A673 (cell line): ENCODE data around the gene MYO1F. TPM values are rescaled to one million over a fixed set of nuclear protein-coding genes. Genes with fewer than 3 reads are reported as not detected.
A peak's percentile ranks its signal among the peaks of the same experiment; 100 is the strongest.

Experiments used
- BruUV-seq: library from RNA; stranded (reverse); fragments of 400-500 nt; replicated peaks from 2 replicates; lab custom pipeline; 2021; lab: Mats Ljungman, UMichigan
- CTCF ChIA-PET: fragments of 300-600 bp; sonication (Branson Sonifier 250); formaldehyde crosslinking; loops from one replicate; lab custom pipeline; 2022; ENCODE audit warnings: antibody characterized with exemption; lab: Charles Lee
- POLR2A ChIA-PET: fragments of 300-600 bp; sonication (Branson Sonifier 250); formaldehyde crosslinking; loops from one replicate; lab custom pipeline; 2022; ENCODE audit warnings: antibody characterized with exemption; ENCODE audit not compliant: low non-redundant PET; lab: Charles Lee
- DNase-seq: peaks from one replicate; pipeline ENCODE4 v3.0.0-alpha.2; 2015; ENCODE audit warnings: low spot score
- H3K27ac ChIP-seq: fragments of 200-600 bp; sonication (generic); 2 replicates; pipeline ENCODE4 v1.5.1; 2016; ENCODE audit warnings: mixed run types, low read depth, mild to moderate bottlenecking, mixed read lengths, antibody characterized with exemption, low read length; ENCODE audit not compliant: poor library complexity, severe bottlenecking
- H3K27me3 ChIP-seq: fragments of 200-600 bp; sonication (generic); replicated peaks from 2 replicates; pipeline ENCODE4 v1.6.1; 2017; ENCODE audit warnings: mixed run types, low read depth, mild to moderate bottlenecking, mixed read lengths, antibody characterized with exemption, low read length; ENCODE audit not compliant: insufficient read depth, poor library complexity
- H3K36me3 ChIP-seq: fragments of 200-600 bp; sonication (generic); 2 replicates; pipeline ENCODE4 v1.6.1; 2016; ENCODE audit warnings: mixed run types, mild to moderate bottlenecking, mixed read lengths, antibody characterized with exemption, low read length; ENCODE audit not compliant: insufficient read depth, poor library complexity, severe bottlenecking
- H3K4me1 ChIP-seq: fragments of 200-600 bp; sonication (generic); 2 replicates; pipeline ENCODE4 v1.6.1; 2017; ENCODE audit warnings: mixed run types, mild to moderate bottlenecking, mixed read lengths, antibody characterized with exemption, low read length; ENCODE audit not compliant: insufficient read depth, poor library complexity, severe bottlenecking
- H3K4me3 ChIP-seq: fragments of 200-600 bp; sonication (generic); 2 replicates; pipeline ENCODE4 v1.5.1; 2016; ENCODE audit warnings: low read depth, mixed run types, mild to moderate bottlenecking, mixed read lengths, low read length; ENCODE audit not compliant: poor library complexity, severe bottlenecking
- H3K9me3 ChIP-seq: fragments of 200-600 bp; sonication (generic); 2 replicates; pipeline ENCODE4 v1.6.1; 2016; ENCODE audit warnings: mixed run types, low read depth, mild to moderate bottlenecking, mixed read lengths, antibody characterized with exemption, low read length; ENCODE audit not compliant: poor library complexity, severe bottlenecking
- EZH2 ChIP-seq: fragments of 200-600 bp; sonication (generic); IDR thresholded peaks from 2 replicates; pipeline ENCODE4 v1.6.1; 2017; ENCODE audit warnings: borderline replicate concordance, low read depth, mild to moderate bottlenecking, mixed read lengths, antibody characterized with exemption, low read length; ENCODE audit not compliant: poor library complexity, severe bottlenecking
- intact Hi-C: fragments of 100-400 bp; cut with micrococcal nuclease; formaldehyde crosslinking; loops from one replicate; pipeline ENCODE4 v1.10.0; 2022; ENCODE audit not compliant: unreplicated experiment
- total RNA-seq: library from RNA; stranded (reverse); gene quantifications from 2 replicates; pipeline ENCODE4 v1.2.3, GENCODE V29; 2021
- TF ChIP-seq, protein P1 (sequence below): fragments of 300-800, 200-600 bp; sonication (generic); conservative IDR thresholded peaks from 2 replicates; pipeline ENCODE4 v1.5.1; 2017; ENCODE audit warnings: low read depth, mild to moderate bottlenecking, antibody characterized with exemption, low read length, moderate library complexity, mixed read lengths

The MYO1F gene
- total RNA-seq, 1 experiment from 2014 or later = 0.26 TPM

DNA sequence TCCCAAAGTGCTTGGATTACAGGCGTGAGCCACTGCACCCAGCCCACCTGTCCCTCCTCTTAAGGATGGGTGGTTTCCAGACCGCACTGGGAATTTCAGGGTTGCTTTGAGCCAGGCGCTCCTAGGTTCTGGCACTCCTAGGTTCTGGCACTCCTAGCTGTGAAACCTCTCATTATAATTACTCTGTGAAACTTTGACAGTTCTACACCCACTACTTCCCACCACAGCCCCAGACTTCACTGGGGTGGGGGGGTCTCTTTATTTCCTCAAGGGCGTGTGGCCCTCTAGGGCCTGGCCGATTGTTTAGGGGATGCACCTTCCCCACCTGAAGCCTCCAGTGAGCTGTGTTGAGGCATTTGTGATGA lies 35.5 kb upstream of the MYO1F start:
- Histone ChIP-seq H3K4me1 (peaks cover 16% of the 10 kb centered on the region), H3K4me3 (no peak overlapping the region), H3K27ac (peak overlapping the region; percentile 13), H3K27me3 (no peaks in the 10 kb centered on the region), H3K9me3 (no peaks in the 10 kb centered on the region), H3K36me3 (no peaks in the 10 kb centered on the region)
- no peak for DNase-seq
- intact Hi-C loops = no loop called here
- ChIA-PET CTCF (interaction anchor here (0.7 kb wide), 1 partner anchor 24 kb away, joined by 3 read pairs; no protein-coding TSS in a partner anchor), POLR2A (no interaction called here)
- no peak for TF ChIP-seq EZH2
- TF ChIP-seq, protein P1, sequence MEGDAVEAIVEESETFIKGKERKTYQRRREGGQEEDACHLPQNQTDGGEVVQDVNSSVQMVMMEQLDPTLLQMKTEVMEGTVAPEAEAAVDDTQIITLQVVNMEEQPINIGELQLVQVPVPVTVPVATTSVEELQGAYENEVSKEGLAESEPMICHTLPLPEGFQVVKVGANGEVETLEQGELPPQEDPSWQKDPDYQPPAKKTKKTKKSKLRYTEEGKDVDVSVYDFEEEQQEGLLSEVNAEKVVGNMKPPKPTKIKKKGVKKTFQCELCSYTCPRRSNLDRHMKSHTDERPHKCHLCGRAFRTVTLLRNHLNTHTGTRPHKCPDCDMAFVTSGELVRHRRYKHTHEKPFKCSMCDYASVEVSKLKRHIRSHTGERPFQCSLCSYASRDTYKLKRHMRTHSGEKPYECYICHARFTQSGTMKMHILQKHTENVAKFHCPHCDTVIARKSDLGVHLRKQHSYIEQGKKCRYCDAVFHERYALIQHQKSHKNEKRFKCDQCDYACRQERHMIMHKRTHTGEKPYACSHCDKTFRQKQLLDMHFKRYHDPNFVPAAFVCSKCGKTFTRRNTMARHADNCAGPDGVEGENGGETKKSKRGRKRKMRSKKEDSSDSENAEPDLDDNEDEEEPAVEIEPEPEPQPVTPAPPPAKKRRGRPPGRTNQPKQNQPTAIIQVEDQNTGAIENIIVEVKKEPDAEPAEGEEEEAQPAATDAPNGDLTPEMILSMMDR = no peak
- BruUV-seq = no TSS peak

DNA sequence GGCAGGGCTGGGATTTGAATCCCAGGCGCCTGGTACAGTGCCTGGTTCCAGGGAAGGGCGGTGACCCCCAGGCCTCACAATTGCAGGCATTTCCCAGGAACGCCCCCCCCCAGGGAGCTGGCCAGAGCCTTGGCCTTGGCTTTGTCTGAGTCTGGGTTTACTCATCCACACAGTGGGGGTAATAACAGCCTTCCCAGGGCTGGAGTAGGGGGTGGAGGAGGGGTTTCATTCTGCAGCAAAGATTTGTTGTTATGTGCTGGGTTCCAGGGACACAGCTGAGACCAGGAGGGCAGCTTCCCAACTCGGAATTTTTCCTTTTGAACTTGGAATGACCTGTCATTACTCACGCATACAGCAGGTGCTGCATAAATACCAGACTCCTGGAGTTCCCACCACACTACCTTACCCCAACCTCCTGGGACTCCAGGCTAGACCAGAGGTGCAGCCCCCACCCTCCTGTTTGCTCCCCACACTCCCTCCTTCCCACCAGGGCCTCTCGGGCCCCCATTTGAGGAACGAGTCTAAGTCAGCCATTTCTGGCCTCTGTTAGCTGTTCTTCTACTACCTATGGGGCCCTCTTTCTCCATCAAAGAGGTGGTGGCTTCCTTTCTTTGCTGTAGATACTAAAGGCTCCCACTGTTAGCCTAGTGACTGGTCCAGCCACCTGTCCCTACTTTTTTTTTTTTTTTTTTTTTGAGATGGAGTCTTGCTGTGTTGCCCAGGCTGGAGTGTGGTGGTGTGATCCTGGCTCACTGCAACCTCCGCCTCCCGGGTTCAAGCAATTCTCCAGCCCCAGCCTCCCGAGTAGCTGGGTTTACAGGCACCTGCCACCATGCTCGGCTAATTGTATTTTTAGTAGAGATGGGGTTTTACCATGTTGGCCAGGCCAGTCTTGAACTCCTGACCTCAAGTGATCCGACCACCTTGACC lies 34.9 kb upstream of the MYO1F start:
- H3K9me3 ChIP-seq = no peaks in the 10 kb centered on the region
- H3K27ac ChIP-seq = peak overlapping the region; percentile 7
- CTCF ChIA-PET = interaction anchor here (0.7 kb wide), 1 partner anchor 24 kb away, joined by 3 read pairs; no protein-coding TSS in a partner anchor
- H3K36me3 ChIP-seq = no peaks in the 10 kb centered on the region
- no TSS peak for BruUV-seq
- POLR2A ChIA-PET = no interaction called here
- peaks cover 16% of the 10 kb centered on the region for H3K4me1 ChIP-seq
- H3K4me3 ChIP-seq = no peak overlapping the region
- TF ChIP-seq, protein P1 = no peak
- TF ChIP-seq EZH2 = no peak
- no peaks in the 10 kb centered on the region for H3K27me3 ChIP-seq
- peak; percentile 36 for DNase-seq
- intact Hi-C loops = no loop called here

DNA sequence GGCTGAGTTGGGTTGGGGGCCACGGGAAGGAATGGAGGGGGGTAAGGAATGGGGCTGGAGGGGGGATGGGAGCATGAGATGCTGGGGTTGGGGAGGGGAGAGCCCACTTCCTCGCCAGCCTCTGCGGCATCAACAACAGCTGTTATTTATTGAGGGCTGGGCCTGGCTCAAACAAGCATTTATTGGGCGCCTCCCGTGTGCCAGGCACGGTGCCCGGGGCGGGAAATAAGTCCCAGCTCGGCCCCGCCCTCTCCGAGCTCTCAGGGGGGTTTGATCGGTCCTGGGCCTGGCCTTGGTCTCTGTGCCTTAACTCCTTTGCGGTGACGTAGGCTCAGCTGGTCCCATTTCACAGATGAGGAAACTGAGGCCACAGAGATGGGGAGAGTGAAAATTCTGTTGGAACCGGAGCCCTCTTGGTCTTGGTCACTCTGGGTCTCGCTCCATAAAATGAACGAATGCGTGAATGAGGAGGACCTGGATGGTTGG lies 34.2 kb upstream of the MYO1F start:
- BruUV-seq = no TSS peak
- no peaks in the 10 kb centered on the region for H3K36me3 ChIP-seq
- H3K27ac ChIP-seq = no peak overlapping the region
- H3K9me3 ChIP-seq = no peaks in the 10 kb centered on the region
- peaks cover 16% of the 10 kb centered on the region for H3K4me1 ChIP-seq
- TF ChIP-seq, protein P1 = no peak
- TF ChIP-seq EZH2 = no peak
- ChIA-PET CTCF (no interaction called here), POLR2A (no interaction called here)
- no peak overlapping the region for H3K4me3 ChIP-seq
- H3K27me3 ChIP-seq = no peaks in the 10 kb centered on the region
- intact Hi-C loops = no loop called here
- peak; percentile 42 for DNase-seq
